ENCODE measurements around the gene TTLL5.

DNA sequence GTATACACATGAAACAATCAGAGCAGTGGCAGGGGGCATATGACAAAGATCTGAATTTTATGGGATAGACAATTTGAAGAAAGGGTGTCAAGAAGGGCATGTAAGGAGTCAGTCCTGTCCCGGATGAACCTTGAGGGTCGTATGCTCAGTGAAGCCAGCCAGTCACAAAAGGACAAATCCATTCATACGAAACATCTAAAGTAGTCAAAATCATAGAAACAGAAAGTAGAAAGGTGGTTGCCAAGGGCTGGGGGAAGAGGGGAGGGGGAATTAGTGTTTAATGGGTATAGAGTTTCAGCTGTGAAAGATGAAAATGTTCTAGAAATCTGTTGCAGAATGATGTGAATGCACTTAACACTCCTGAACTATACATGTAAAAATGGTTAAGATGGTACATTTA lies 163.3 kb downstream of the TTLL5 start:
- TF ChIP-seq, protein P1, sequence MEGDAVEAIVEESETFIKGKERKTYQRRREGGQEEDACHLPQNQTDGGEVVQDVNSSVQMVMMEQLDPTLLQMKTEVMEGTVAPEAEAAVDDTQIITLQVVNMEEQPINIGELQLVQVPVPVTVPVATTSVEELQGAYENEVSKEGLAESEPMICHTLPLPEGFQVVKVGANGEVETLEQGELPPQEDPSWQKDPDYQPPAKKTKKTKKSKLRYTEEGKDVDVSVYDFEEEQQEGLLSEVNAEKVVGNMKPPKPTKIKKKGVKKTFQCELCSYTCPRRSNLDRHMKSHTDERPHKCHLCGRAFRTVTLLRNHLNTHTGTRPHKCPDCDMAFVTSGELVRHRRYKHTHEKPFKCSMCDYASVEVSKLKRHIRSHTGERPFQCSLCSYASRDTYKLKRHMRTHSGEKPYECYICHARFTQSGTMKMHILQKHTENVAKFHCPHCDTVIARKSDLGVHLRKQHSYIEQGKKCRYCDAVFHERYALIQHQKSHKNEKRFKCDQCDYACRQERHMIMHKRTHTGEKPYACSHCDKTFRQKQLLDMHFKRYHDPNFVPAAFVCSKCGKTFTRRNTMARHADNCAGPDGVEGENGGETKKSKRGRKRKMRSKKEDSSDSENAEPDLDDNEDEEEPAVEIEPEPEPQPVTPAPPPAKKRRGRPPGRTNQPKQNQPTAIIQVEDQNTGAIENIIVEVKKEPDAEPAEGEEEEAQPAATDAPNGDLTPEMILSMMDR (IDR thresholded peaks at IDR 0.05), result no peak
- no peak for TF ChIP-seq POLR2A (IDR thresholded peaks at IDR 0.05)
